ENCODE measurements around the gene MDGA2. TPM values are rescaled to one million over a fixed set of nuclear protein-coding genes. Genes with fewer than 3 reads are reported as not detected.

MDGA2 gene
- total RNA-seq, 1 experiment from 2014 or later = 10.5 TPM

GRCh38 chr14:46818147-46818546 lies 857.3 kb downstream of the MDGA2 start:
- no peak for DNase-seq (ENCODE audit: low read depth, low spot score)
- in situ Hi-C loops (cut with HindIII; ENCODE audit: low pct_unique_long_range_greater_than_20kb, low sequenced_read_pairs) = no loop called here

- in situ Hi-C loops (cut with HindIII; ENCODE audit: low pct_unique_long_range_greater_than_20kb, low sequenced_read_pairs) = no loop called here
- DNase-seq (ENCODE audit: low read depth, low spot score) = no peak
Observed at GRCh38 chr14:46793144-46793543, 882.3 kb downstream of the MDGA2 start.

Small RNAs within 50 kb of the gene (small RNA-seq; reads per million reads assigned to genes)
- 0 reads per million in 2 experiments for gene RF00402

All from SK-MEL-5 (cell line).